AG04450 (cell line): ENCODE data around the gene NTNG1. TPM values are rescaled to one million over a fixed set of nuclear protein-coding genes. Genes with fewer than 3 reads are reported as not detected.

ENCODE experiments used
- CTCF ChIA-PET: fragments of 300-600, 350-600 bp; formaldehyde crosslinking; extraction: SDS; loops from one replicate; lab custom pipeline; 2022; ENCODE audit warnings: antibody characterized with exemption, inconsistent platforms; lab: Charles Lee
- POLR2A ChIA-PET: fragments of 350-600 bp; formaldehyde crosslinking; extraction: SDS; loops from one replicate; lab custom pipeline; 2021; ENCODE audit warnings: antibody characterized with exemption, inconsistent platforms; lab: Yijun Ruan, JAX
- DNase-seq: peaks from one replicate; pipeline ENCODE4 v3.0.0-alpha.2; 2011; ENCODE audit warnings: low read depth, low spot score
- H3K27ac ChIP-seq: one replicate; pipeline ENCODE4 v1.5.1; 2012; ENCODE audit warnings: low read depth, low read length, control low read depth
- H3K27me3 ChIP-seq: one replicate; pipeline ENCODE4 v1.6.0; 2012; ENCODE audit warnings: low read length; ENCODE audit not compliant: control insufficient read depth, insufficient read depth
- H3K4me3 ChIP-seq: 2 replicates; pipeline ENCODE4 v1.5.1; 2011; ENCODE audit warnings: mild to moderate bottlenecking, low read depth, low read length, control low read depth
- H3K9me3 ChIP-seq: 2 replicates; pipeline ENCODE4 v1.5.1; 2012; ENCODE audit warnings: low read length; ENCODE audit not compliant: control insufficient read depth, insufficient read depth
- CTCF ChIP-seq: IDR thresholded peaks from 2 replicates; pipeline ENCODE4 v1.5.1; 2011; ENCODE audit warnings: low read depth, low read length, control low read depth, inconsistent platforms
- polyA plus RNA-seq: library from polyadenylated mRNA; depleted of rRNA; stranded (reverse); fragments of >200 nt; gene quantifications from 2 replicates; pipeline ENCODE4 v1.2.3, GENCODE V29; 2011

NTNG1 gene
- polyA plus RNA-seq, 1 experiment, result 0.32 TPM

- TF ChIP-seq CTCF, result no peak
- Histone ChIP-seq H3K4me3 (no peak overlapping the region), H3K9me3 (no peaks in the 10 kb centered on the region), H3K27ac (no peak overlapping the region), H3K27me3 (no peaks in the 10 kb centered on the region)
- no peak for DNase-seq
- ChIA-PET POLR2A (no interaction called here), CTCF (no interaction called here)
Measured at GRCh38 chr1:107443860-107444259, 303.0 kb downstream of the NTNG1 start.

GRCh38 chr1:107444302-107444701, 303.5 kb downstream of the NTNG1 start:
- CTCF ChIA-PET, result no interaction called here
- no peak for DNase-seq
- H3K9me3 ChIP-seq, result no peaks in the 10 kb centered on the region
- H3K27me3 ChIP-seq, result no peaks in the 10 kb centered on the region
- H3K27ac ChIP-seq, result no peak overlapping the region
- no peak overlapping the region for H3K4me3 ChIP-seq
- POLR2A ChIA-PET, result no interaction called here
- TF ChIP-seq CTCF, result no peak

- POLR2A ChIA-PET, result no interaction called here
- CTCF ChIA-PET, result interaction anchor here (0.6 kb wide), 1 partner anchor 18 kb away, joined by 4 read pairs; no protein-coding TSS in a partner anchor
Measured at GRCh38 chr1:107449326-107449725, 308.5 kb downstream of the NTNG1 start.

GRCh38 chr1:107450899-107451664, 310.2 kb downstream of the NTNG1 start:
- Histone ChIP-seq H3K27me3 (no peaks in the 10 kb centered on the region), H3K9me3 (no peaks in the 10 kb centered on the region), H3K4me3 (no peak overlapping the region), H3K27ac (no peak overlapping the region)
- TF ChIP-seq CTCF, result no peak
- ChIA-PET POLR2A (no interaction called here), CTCF (no interaction called here)
- DNase-seq, result no peak

More at GRCh38 chr1:107449326-107449725, 308.5 kb downstream of the NTNG1 start:
- Histone ChIP-seq H3K27ac (no peak overlapping the region), H3K27me3 (no peaks in the 10 kb centered on the region), H3K9me3 (no peaks in the 10 kb centered on the region), H3K4me3 (no peak overlapping the region)
- no peak for TF ChIP-seq CTCF
- DNase-seq, result no peak

- no peak for TF ChIP-seq CTCF
- DNase-seq, result no peak
- Histone ChIP-seq H3K4me3 (no peak overlapping the region), H3K27ac (no peak overlapping the region), H3K27me3 (no peaks in the 10 kb centered on the region), H3K9me3 (no peaks in the 10 kb centered on the region)
- ChIA-PET CTCF (no interaction called here), POLR2A (no interaction called here)
Measured at GRCh38 chr1:107451715-107452114, 310.9 kb downstream of the NTNG1 start.
